K562 (cell line): ENCODE data around the gene OFD1. TPM values are rescaled to one million over a fixed set of nuclear protein-coding genes. Genes with fewer than 3 reads are reported as not detected.
A peak's percentile ranks its signal among the peaks of the same experiment; 100 is the strongest.

Experiments used
- ATAC-seq: fragments of 200-7000 bp; cut with Tn5 transposase; 3 replicates; pipeline ENCODE4 v1.9.1; 2020; ENCODE audit warnings: moderate library complexity
- BruUV-seq: library from RNA; stranded (reverse); fragments of 400-500 nt; replicated peaks from 2 replicates; lab custom pipeline; 2021; lab: Mats Ljungman, UMichigan
- CTCF ChIA-PET: fragments of 300-600 bp; formaldehyde crosslinking; extraction: SDS; loops from one replicate; lab custom pipeline; 2021; ENCODE audit warnings: low intra/inter-chr PET ratio; lab: Yijun Ruan, JAX
- POLR2A ChIA-PET: fragments of 300-600, 350-650 bp; sonication (Branson Sonifier 250); formaldehyde crosslinking; extraction: SDS; loops from one replicate; lab custom pipeline; 2021; ENCODE audit warnings: antibody characterized with exemption, inconsistent platforms; lab: Yijun Ruan, JAX
- DNase-seq, 4 experiments: peaks; one replicate each; pipeline versions ENCODE4 v3.0.0 to v3.0.0-alpha.2; 2011 to 2018; ENCODE audit warnings: low spot score in 3 of 4, mixed read lengths in 3 of 4; ENCODE audit errors: extremely low read depth in 1 of 4
- FAIRE-seq: peaks from 2 replicates; lab custom pipeline; 2011; peaks lifted over from hg19 to GRCh38; lab: Jason Lieb, UNC
- H2AFZ ChIP-seq: 2 replicates; pipeline ENCODE4 v1.6.0; 2011; ENCODE audit warnings: low read depth, low read length, control low read depth, inconsistent platforms
- H3K27ac ChIP-seq: fragments of 200-600 bp; 3 replicates; pipeline ENCODE4 v1.8.0; 2011; ENCODE audit warnings: low read depth, mild to moderate bottlenecking, control low read depth, inconsistent platforms, low read length, moderate library complexity, mixed read lengths; ENCODE audit errors: extremely low read depth
- H3K27me3 ChIP-seq, 2 experiments: fragments of 300-600 bp in 1 of 2; 2 replicates in 1 of 2; 3 replicates in 1 of 2; pipeline versions ENCODE4 v1.6.0 to v1.8.0; 2011; ENCODE audit warnings: inconsistent platforms in 2 of 2, low read length in 2 of 2, mild to moderate bottlenecking in 1 of 2, mixed read lengths in 1 of 2, moderate library complexity in 1 of 2; ENCODE audit not compliant: control insufficient read depth in 2 of 2, insufficient read depth in 2 of 2
- H3K36me3 ChIP-seq: fragments of 300-600 bp; 3 replicates; pipeline ENCODE4 v1.8.0; 2011; ENCODE audit warnings: mild to moderate bottlenecking, low read length, inconsistent platforms; ENCODE audit not compliant: control insufficient read depth, insufficient read depth
- H3K4me1 ChIP-seq, 2 experiments: fragments of 200-600 bp in 1 of 2; replicated peaks in 1 of 2; 2 replicates in 1 of 2; 3 replicates in 1 of 2; pipeline versions ENCODE4 v1.5.1 to v1.8.0; 2011; ENCODE audit warnings: inconsistent platforms in 2 of 2, low read length in 2 of 2, mild to moderate bottlenecking in 1 of 2, mixed read lengths in 1 of 2, moderate library complexity in 1 of 2; ENCODE audit not compliant: control insufficient read depth in 2 of 2, insufficient read depth in 2 of 2
- H3K4me2 ChIP-seq: 2 replicates; pipeline ENCODE4 v1.6.1; 2011; ENCODE audit warnings: low read length, control low read depth, inconsistent platforms, mixed read lengths; ENCODE audit not compliant: insufficient read depth
- H3K4me3 ChIP-seq: fragments of 200-600 bp; sonication (generic), shearing (Covaris generic); 2 replicates; pipeline ENCODE4 v1.5.1; 2016; ENCODE audit warnings: control low read depth, inconsistent platforms
- H3K79me2 ChIP-seq: fragments of 200-600 bp; 3 replicates; pipeline ENCODE4 v1.8.0; 2011; ENCODE audit warnings: low read length, inconsistent platforms; ENCODE audit not compliant: control insufficient read depth, insufficient read depth
- H3K9ac ChIP-seq, 2 experiments: 2 replicates each; pipeline versions ENCODE4 v1.6.0 to v1.6.1; 2011; ENCODE audit warnings: low read depth in 2 of 2, low read length in 2 of 2, control low read depth in 1 of 2, inconsistent platforms in 1 of 2, mild to moderate bottlenecking in 1 of 2, mixed read lengths in 1 of 2; ENCODE audit not compliant: insufficient read depth in 1 of 2
- H3K9me1 ChIP-seq: one replicate; pipeline ENCODE4 v1.6.0; 2011; ENCODE audit warnings: inconsistent platforms, mild to moderate bottlenecking, low read length, moderate library complexity; ENCODE audit not compliant: control insufficient read depth, insufficient read depth
- H3K9me3 ChIP-seq: replicated peaks from 2 replicates; pipeline ENCODE4 v1.5.1; 2011; ENCODE audit warnings: low read depth, low read length, inconsistent platforms; ENCODE audit not compliant: control insufficient read depth, insufficient read depth
- H4K20me1 ChIP-seq: replicated peaks from 2 replicates; pipeline ENCODE4 v1.6.1; 2011; ENCODE audit warnings: low read length, inconsistent platforms, mixed read lengths; ENCODE audit not compliant: control insufficient read depth, insufficient read depth
- AFF4 ChIP-seq: sonication (generic); formaldehyde crosslinking; IDR thresholded peaks from 2 replicates; pipeline ENCODE4 v1.8.0; 2023; ENCODE audit warnings: mild to moderate bottlenecking, missing genetic modification reagents
- ATF3 ChIP-seq, 2 experiments: fragments of 450-650 bp in 1 of 2; sonication (generic) in 1 of 2; formaldehyde crosslinking in 1 of 2; IDR thresholded peaks in 1 of 2; conservative IDR thresholded peaks in 1 of 2; 2 replicates each; pipeline versions ENCODE4 v1.6.1 to v1.8.1; 2016 to 2023; ENCODE audit warnings: mild to moderate bottlenecking in 2 of 2, moderate library complexity in 2 of 2, inconsistent platforms in 1 of 2, missing genetic modification reagents in 1 of 2
- NFE2 ChIP-seq: IDR thresholded peaks from 2 replicates; pipeline ENCODE4 v1.6.1; 2014; ENCODE audit warnings: antibody characterized with exemption, low read depth
- RBM17 ChIP-seq: fragments of 200-400 bp; formaldehyde crosslinking; IDR thresholded peaks from 2 replicates; pipeline ENCODE4 v1.6.1; 2017; ENCODE audit warnings: low read depth, mild to moderate bottlenecking, low read length, borderline replicate concordance
- SPI1 ChIP-seq: IDR thresholded peaks from 2 replicates; pipeline ENCODE4 v1.6.1; 2011; ENCODE audit warnings: low read depth, low read length, control low read depth, borderline replicate concordance
- ZNF124 ChIP-seq: sonication (generic); formaldehyde crosslinking; IDR thresholded peaks from 2 replicates; pipeline ENCODE4 v1.8.1; 2022; ENCODE audit warnings: missing genetic modification reagents
- ZSCAN32 ChIP-seq: fragments of 450-650 bp; formaldehyde crosslinking; IDR thresholded peaks from 2 replicates; pipeline ENCODE4 v1.4.0; 2020; ENCODE audit warnings: mild to moderate bottlenecking, moderate library complexity
- WGBS: fragments of 100-300 bp; shearing (Covaris generic); methylation state at CpG from one replicate; pipeline ENCODE4 v1.1.6; 2016; ENCODE audit warnings: low coverage, mixed read lengths; ENCODE audit not compliant: insufficient coverage; ENCODE audit errors: missing lambda C conversion rate; 5-methylcytosine and 5-hydroxymethylcytosine counted together
- in situ Hi-C: fragments of 300-500 bp; cut with MboI; formaldehyde crosslinking; loops from 4 replicates; pipeline ENCODE4 v1.15.0; 2018; ENCODE audit warnings: inconsistent platforms, mixed read lengths
- intact Hi-C: fragments of 100-400 bp; cut with micrococcal nuclease; formaldehyde crosslinking; loops from 2 replicates; pipeline ENCODE4 v1.14.2; 2022
- polyA plus RNA-seq, 8 experiments: library from polyadenylated mRNA; depleted of rRNA in 4 of 8; stranded (reverse) in 5 of 8; unstranded in 3 of 8; fragments of >200 nt; fragmentation: Nextera tagmentation in 2 of 8; fragmentation: Illumina TruSeq in 1 of 8; extraction: Ambion mirVana in 2 of 8; extraction: Trizol in 1 of 8; gene quantifications; 2 replicates each; pipeline versions ENCODE4 v1.2.1 to v1.2.3, GENCODE V29; 2011 to 2014; ENCODE audit warnings: inconsistent platforms in 1 of 8, missing spikeins in 1 of 8
- total RNA-seq, 7 experiments: library from RNA; depleted of rRNA in 6 of 7; stranded (reverse); fragments of >200 nt in 6 of 7; fragmentation: Illumina TruSeq in 2 of 7; extraction: Trizol in 2 of 7; gene quantifications; 2 replicates each; pipeline versions ENCODE4 v1.2.1 to v1.2.3, GENCODE V29; 2011 to 2021; ENCODE audit warnings: low replicate concordance in 1 of 7

Gene OFD1
- total and polyA plus RNA-seq, 9 of the 15 experiments (the other 6 are each of a cell fraction or from before 2014, with no cell fraction given): 22.0 to 49.1 (median 30.2) TPM

GRCh38 chrX:13693341-13693961 lies 41.1 kb upstream of the OFD1 start:
- POLR2A ChIA-PET: interaction anchor here (0.9 kb wide), 1 partner anchor 10 kb away, joined by 3 read pairs; no protein-coding TSS in a partner anchor
- TF ChIP-seq NFE2 (no peak), SPI1 (0 out of 2 replicates have a peak, but pooled peaks have one; percentile 28), AFF4 (CRISPR knock-in tag) (no peak), RBM17 (no peak), ZSCAN32 (no peak), ZNF124 (CRISPR knock-in tag) (no peak), ATF3 (IDR thresholded peaks at IDR 0.05) (peak; percentile 40; the same call in 1 of the 2 replicates), ATF3 (CRISPR knock-in tag; conservative IDR thresholded peaks at IDR 0.05) (no peak)
- TF ChIP-seq, all 486 proteins: peak for 2
- in situ Hi-C loops: no loop called here
- DNase-seq: no peak
- H4K20me1 ChIP-seq: peaks cover 27% of the 10 kb centered on the region; the same call in 1 of the 2 replicates
- WGBS: 61% methylated on average over 6 of the region's 7 CpGs
- no peaks in the 10 kb centered on the region for H3K9me3 ChIP-seq
- no peak for FAIRE-seq
- no peak overlapping the region for H3K4me3 ChIP-seq
- H3K27ac ChIP-seq: no peak overlapping the region
- peaks cover 12% of the 10 kb centered on the region; the same call in 1 of the 3 replicates for H3K36me3 ChIP-seq
- H2AFZ ChIP-seq: no peak overlapping the region
- no peaks in the 10 kb centered on the region for H3K9me1 ChIP-seq
- no peaks in the 10 kb centered on the region for H3K27me3 ChIP-seq
- intact Hi-C loops: no loop called here
- BruUV-seq: no TSS peak
- 0 out of 2 replicates have a peak overlapping the region, but pooled peaks have one; percentile 31 for H3K4me2 ChIP-seq
- H3K9ac ChIP-seq: peak overlapping the region in 1 of 2 experiments; percentile 48; a peak in 1 of 4 replicates
- H3K4me1 ChIP-seq: peaks cover 6 to 48% of the 10 kb centered on the region in 2 experiments; a peak in 4 of 5 replicates
- no peak for ATAC-seq
- CTCF ChIA-PET: no interaction called here
- H3K79me2 ChIP-seq: peaks cover 91% of the 10 kb centered on the region
